ENCODE measurements around the gene SNX25. TPM values are rescaled to one million over a fixed set of nuclear protein-coding genes. Genes with fewer than 3 reads are reported as not detected.

Gene SNX25
- total and polyA plus RNA-seq, 8 donors: 4.8 to 15.0 (median 10.9) TPM

GRCh38 chr4:185384930-185385331, 175.5 kb downstream of the SNX25 start:
- no peak for TF ChIP-seq CTCF (IDR thresholded peaks at IDR 0.05)
- 62 to 63% methylated on average over 10 of the region's 10 CpGs for WGBS, 2 donors
- Histone ChIP-seq H3K27ac (no peak overlapping the region), H3K36me3 (no peaks in the 10 kb centered on the region), H3K4me1 (peaks cover 8 to 21% (median 19%) of the 10 kb centered on the region in 3 donors), H3K27me3 (no peaks in the 10 kb centered on the region), H3K4me3 (no peak overlapping the region), H3K9me3 (no peaks in the 10 kb centered on the region)
- no peak for FAIRE-seq
- intact Hi-C loops (cut with DNase I): no loop called here
- DNase-seq: no peak
- ATAC-seq: no peak

GRCh38 chr4:185387957-185388356, 178.6 kb downstream of the SNX25 start:
- FAIRE-seq: no peak
- intact Hi-C loops (cut with DNase I): no loop called here
- no peak for ATAC-seq

GRCh38 chr4:185390941-185391340, 181.5 kb downstream of the SNX25 start:
- WGBS, 2 donors: 92% methylated on average over 6 of the region's 6 CpGs
- H3K27ac ChIP-seq: no peak overlapping the region
- no peaks in the 10 kb centered on the region for H3K36me3 ChIP-seq
- H3K4me1 ChIP-seq: no peaks in the 10 kb centered on the region
- H3K4me3 ChIP-seq: no peak overlapping the region
- no peak for DNase-seq
- no peaks in the 10 kb centered on the region for H3K9me3 ChIP-seq
- no peak for FAIRE-seq
- H3K27me3 ChIP-seq: no peaks in the 10 kb centered on the region
- no peak for ATAC-seq
- intact Hi-C loops (cut with DNase I): no loop called here
- no peak for TF ChIP-seq CTCF (IDR thresholded peaks at IDR 0.05)

More at GRCh38 chr4:185387957-185388356, 178.6 kb downstream of the SNX25 start:
- 94 to 98% methylated on average over 12 of the region's 12 CpGs for WGBS, 2 donors
- no peaks in the 10 kb centered on the region for H3K36me3 ChIP-seq
- no peak for TF ChIP-seq CTCF (IDR thresholded peaks at IDR 0.05)
- H3K4me1 ChIP-seq: peaks cover 8 to 15% (median 14%) of the 10 kb centered on the region in 3 donors
- no peak overlapping the region for H3K4me3 ChIP-seq
- DNase-seq: no peak
- H3K9me3 ChIP-seq: no peaks in the 10 kb centered on the region
- no peak overlapping the region for H3K27ac ChIP-seq
- no peaks in the 10 kb centered on the region for H3K27me3 ChIP-seq

- H3K4me3 ChIP-seq: no peak overlapping the region
- no peaks in the 10 kb centered on the region for H3K36me3 ChIP-seq
- no peak overlapping the region for H3K27ac ChIP-seq
- TF ChIP-seq CTCF (IDR thresholded peaks at IDR 0.05): no peak
- 88 to 91% methylated on average over 1 of the region's 1 CpG for WGBS, 2 donors
- intact Hi-C loops (cut with DNase I): no loop called here
- H3K27me3 ChIP-seq: no peaks in the 10 kb centered on the region
- DNase-seq (no peak), ATAC-seq (no peak), FAIRE-seq (no peak)
- H3K4me1 ChIP-seq: no peaks in the 10 kb centered on the region
- H3K9me3 ChIP-seq: no peaks in the 10 kb centered on the region
Measured at GRCh38 chr4:185392156-185392555, 182.8 kb downstream of the SNX25 start.

- no peak for ATAC-seq
- 27 to 54% methylated on average over 12 of the region's 12 CpGs for WGBS, 2 donors
- FAIRE-seq: no peak
- Histone ChIP-seq H3K27ac (peak overlapping the region; percentile 97 to 100 (median 100)), H3K27me3 (no peaks in the 10 kb centered on the region), H3K4me3 (peak overlapping the region; percentile 36 to 71 (median 62)), H3K36me3 (no peaks in the 10 kb centered on the region), H3K9me3 (no peaks in the 10 kb centered on the region), H3K4me1 (peaks cover 0 to 5% (median 0%) of the 10 kb centered on the region in 3 donors)
- intact Hi-C loops (cut with DNase I): no loop called here
- no peak for DNase-seq
- TF ChIP-seq CTCF (IDR thresholded peaks at IDR 0.05): no peak
Measured at GRCh38 chr4:185394568-185395237, 185.3 kb downstream of the SNX25 start.
